ENCODE measurements around the gene PFDN1. TPM values are rescaled to one million over a fixed set of nuclear protein-coding genes. Genes with fewer than 3 reads are reported as not detected.

PFDN1 gene
- total RNA-seq, 1 experiment from 2014 or later = 69.1 TPM

- peaks cover 6% of the 10 kb centered on the region; the same call in 1 of the 2 replicates for H3K36me3 ChIP-seq (ENCODE audit: low read depth)
- H3K4me3 ChIP-seq = no peak overlapping the region
- peaks cover 38% of the 10 kb centered on the region for H3K79me2 ChIP-seq (ENCODE audit: low read depth)
- peak overlapping the region; percentile 63 for H3K4me2 ChIP-seq
- H3K9me3 ChIP-seq (ENCODE audit: insufficient read depth, low read depth) = no peaks in the 10 kb centered on the region
- ChIA-PET POLR2A (ENCODE audit: unreplicated experiment) (no interaction called here), CTCF (interaction anchor here (0.7 to 2.5 kb wide), 2 partner anchors 99 to 114 kb away, joined by 3 to 13 read pairs; partner anchors contain the start of gene HBEGF)
- no peak for TF ChIP-seq EZH2 (IDR thresholded peaks at IDR 0.05; ENCODE audit: low read depth)
- TF ChIP-seq, protein P1, sequence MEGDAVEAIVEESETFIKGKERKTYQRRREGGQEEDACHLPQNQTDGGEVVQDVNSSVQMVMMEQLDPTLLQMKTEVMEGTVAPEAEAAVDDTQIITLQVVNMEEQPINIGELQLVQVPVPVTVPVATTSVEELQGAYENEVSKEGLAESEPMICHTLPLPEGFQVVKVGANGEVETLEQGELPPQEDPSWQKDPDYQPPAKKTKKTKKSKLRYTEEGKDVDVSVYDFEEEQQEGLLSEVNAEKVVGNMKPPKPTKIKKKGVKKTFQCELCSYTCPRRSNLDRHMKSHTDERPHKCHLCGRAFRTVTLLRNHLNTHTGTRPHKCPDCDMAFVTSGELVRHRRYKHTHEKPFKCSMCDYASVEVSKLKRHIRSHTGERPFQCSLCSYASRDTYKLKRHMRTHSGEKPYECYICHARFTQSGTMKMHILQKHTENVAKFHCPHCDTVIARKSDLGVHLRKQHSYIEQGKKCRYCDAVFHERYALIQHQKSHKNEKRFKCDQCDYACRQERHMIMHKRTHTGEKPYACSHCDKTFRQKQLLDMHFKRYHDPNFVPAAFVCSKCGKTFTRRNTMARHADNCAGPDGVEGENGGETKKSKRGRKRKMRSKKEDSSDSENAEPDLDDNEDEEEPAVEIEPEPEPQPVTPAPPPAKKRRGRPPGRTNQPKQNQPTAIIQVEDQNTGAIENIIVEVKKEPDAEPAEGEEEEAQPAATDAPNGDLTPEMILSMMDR (conservative IDR thresholded peaks at IDR 0.05) = no peak
- H3K4me1 ChIP-seq (replicated peaks; ENCODE audit: insufficient read depth) = peaks cover 53% of the 10 kb centered on the region
- peaks cover 55% of the 10 kb centered on the region for H3F3A ChIP-seq (ENCODE audit: insufficient read depth, low read depth)
- no peak overlapping the region for H2AFZ ChIP-seq
- DNase-seq = no peak
- no peaks in the 10 kb centered on the region for H3K27me3 ChIP-seq (ENCODE audit: insufficient read depth, low read depth)
- intact Hi-C loops (cut with micrococcal nuclease; ENCODE audit: unreplicated experiment) = no loop called here
- H3K27ac ChIP-seq = peak overlapping the region; percentile 75
- no TSS peak for BruUV-seq (replicated peaks)
- H4K20me1 ChIP-seq (ENCODE audit: insufficient read depth) = no peaks in the 10 kb centered on the region
- H3K9me2 ChIP-seq (ENCODE audit: insufficient read depth) = no peaks in the 10 kb centered on the region
These were observed 56.4 kb downstream of the PFDN1 start for GRCh38 chr5:140246378-140247122.

DNA sequence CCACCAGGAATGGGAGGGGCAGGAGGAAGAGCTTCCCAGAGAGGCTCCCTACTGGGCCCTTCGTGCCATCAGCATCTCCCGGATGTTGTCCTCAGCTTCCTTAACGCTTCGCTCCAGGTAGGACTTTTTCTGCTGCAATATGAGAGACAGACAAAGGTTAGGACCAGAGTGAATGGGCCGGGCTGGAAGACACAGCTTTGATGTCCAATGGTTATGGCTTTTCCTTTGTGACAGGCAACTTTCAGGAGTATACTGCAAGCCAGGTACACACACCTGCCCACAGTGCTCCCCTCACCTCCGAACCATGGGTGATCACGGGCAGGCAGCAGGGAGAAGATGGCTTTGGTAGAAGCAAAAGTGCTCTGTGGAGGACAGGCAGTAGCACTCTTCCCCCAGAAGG, 57.0 kb downstream of the PFDN1 start:
- Histone ChIP-seq H2AFZ (no peak overlapping the region), H3K27me3 (ENCODE audit: insufficient read depth, low read depth) (no peaks in the 10 kb centered on the region), H3F3A (ENCODE audit: insufficient read depth, low read depth) (peaks cover 49% of the 10 kb centered on the region), H4K20me1 (ENCODE audit: insufficient read depth) (no peaks in the 10 kb centered on the region), H3K9me3 (ENCODE audit: insufficient read depth, low read depth) (no peaks in the 10 kb centered on the region), H3K4me2 (peak overlapping the region; percentile 63), H3K36me3 (ENCODE audit: low read depth) (peaks cover 6% of the 10 kb centered on the region; the same call in 1 of the 2 replicates), H3K4me3 (no peak overlapping the region), H3K9me2 (ENCODE audit: insufficient read depth) (no peaks in the 10 kb centered on the region), H3K27ac (peak overlapping the region; percentile 75), H3K4me1 (replicated peaks; ENCODE audit: insufficient read depth) (peaks cover 55% of the 10 kb centered on the region), H3K79me2 (ENCODE audit: low read depth) (peaks cover 37% of the 10 kb centered on the region)
- TF ChIP-seq, protein P1 (conservative IDR thresholded peaks at IDR 0.05) = no peak
- no peak for TF ChIP-seq EZH2 (IDR thresholded peaks at IDR 0.05; ENCODE audit: low read depth)
- DNase-seq = no peak
- ChIA-PET POLR2A (ENCODE audit: unreplicated experiment) (no interaction called here), CTCF (interaction anchor here (0.7 to 2.5 kb wide), 3 partner anchors 100 to 115 kb away, joined by 3 to 34 read pairs (median 13); partner anchors contain the start of gene HBEGF)
- intact Hi-C loops (cut with micrococcal nuclease; ENCODE audit: unreplicated experiment) = no loop called here
- BruUV-seq (replicated peaks) = no TSS peak

DNA sequence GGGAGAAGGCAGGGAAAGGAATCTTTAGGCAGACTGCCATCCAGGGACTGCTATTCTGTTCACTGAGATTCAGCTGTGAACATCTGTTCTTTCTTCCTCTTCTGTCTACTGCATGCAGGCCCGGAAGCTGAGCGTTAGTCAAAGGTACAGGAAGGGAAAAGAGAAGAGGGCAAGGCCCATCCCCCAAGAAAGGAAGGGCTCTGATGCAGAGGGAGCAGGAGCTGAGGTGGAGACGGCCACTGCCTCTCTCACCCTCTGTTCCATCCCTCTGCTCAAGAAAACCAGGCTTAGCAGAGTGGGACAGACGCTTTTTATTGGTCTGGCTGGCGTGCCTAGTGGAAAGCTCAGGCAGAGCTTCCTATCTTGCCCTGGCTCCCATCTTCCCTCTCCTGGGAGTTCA, 57.6 kb downstream of the PFDN1 start:
- H3K27me3 ChIP-seq (ENCODE audit: insufficient read depth, low read depth) = no peaks in the 10 kb centered on the region
- ChIA-PET POLR2A (ENCODE audit: unreplicated experiment) (no interaction called here), CTCF (interaction anchor here (0.6 to 2.3 kb wide), 4 partner anchors 48 to 113 kb away, joined by 3 to 34 read pairs (median 24); partner anchors contain the start of gene HBEGF)
- H3K9me3 ChIP-seq (ENCODE audit: insufficient read depth, low read depth) = no peaks in the 10 kb centered on the region
- DNase-seq = no peak
- H4K20me1 ChIP-seq (ENCODE audit: insufficient read depth) = no peaks in the 10 kb centered on the region
- H3F3A ChIP-seq (ENCODE audit: insufficient read depth, low read depth) = peaks cover 43% of the 10 kb centered on the region; the same call in 1 of the 2 replicates
- H3K4me3 ChIP-seq = no peak overlapping the region
- no peak overlapping the region for H2AFZ ChIP-seq
- H3K27ac ChIP-seq = no peak overlapping the region
- no peak overlapping the region for H3K4me2 ChIP-seq
- H3K36me3 ChIP-seq (ENCODE audit: low read depth) = peaks cover 6% of the 10 kb centered on the region; the same call in 1 of the 2 replicates
- peaks cover 51% of the 10 kb centered on the region for H3K4me1 ChIP-seq (replicated peaks; ENCODE audit: insufficient read depth)
- BruUV-seq (replicated peaks) = TSS peak; percentile 23
- intact Hi-C loops (cut with micrococcal nuclease; ENCODE audit: unreplicated experiment) = no loop called here
- H3K9me2 ChIP-seq (ENCODE audit: insufficient read depth) = no peaks in the 10 kb centered on the region
- H3K79me2 ChIP-seq (ENCODE audit: low read depth) = peaks cover 32% of the 10 kb centered on the region
- no peak for TF ChIP-seq EZH2 (IDR thresholded peaks at IDR 0.05; ENCODE audit: low read depth)
- TF ChIP-seq, protein P1 (conservative IDR thresholded peaks at IDR 0.05) = no peak
